Breast epithelium (tissue), 3 donors: ENCODE data around the gene SCN2B.

Experiments
- CTCF ChIP-seq, 3 donors: fragments of 450-650 bp; IDR thresholded peaks; one replicate each; pipeline ENCODE4 v1.5.1; 2016 to 2017; ENCODE audit warnings: antibody characterized with exemption in 3 of 3, mild to moderate bottlenecking in 3 of 3, moderate library complexity in 3 of 3
- POLR2A ChIP-seq: fragments of 450-650 bp; IDR thresholded peaks from one replicate; pipeline ENCODE4 v1.6.1; 2016; ENCODE audit warnings: antibody characterized with exemption, mild to moderate bottlenecking, moderate library complexity
- POLR2AphosphoS5 ChIP-seq, 3 donors: sonication (generic); formaldehyde crosslinking; IDR thresholded peaks; one replicate each; pipeline ENCODE4 v1.6.1; 2017; ENCODE audit warnings: antibody characterized with exemption in 3 of 3

- TF ChIP-seq CTCF (IDR thresholded peaks at IDR 0.05) (no peak), POLR2AphosphoS5 (IDR thresholded peaks at IDR 0.05) (no peak), POLR2A (no peak)
Measured at GRCh38 chr11:118164885-118165284, 11.6 kb downstream of the SCN2B start.
